B cell (primary cell): ENCODE measurements around the gene ZNF132.

Source experiments
- CTCF ChIP-seq: fragments of 200-600 bp; IDR thresholded peaks from one replicate; pipeline ENCODE4 v1.8.0; 2022; ENCODE audit warnings: antibody characterized with exemption, mild to moderate bottlenecking
- EZH2 ChIP-seq: IDR thresholded peaks from 2 replicates; pipeline ENCODE4 v1.6.1; 2012; ENCODE audit warnings: borderline replicate concordance, low read depth, mild to moderate bottlenecking, moderate library complexity, low read length; ENCODE audit not compliant: insufficient read depth, poor library complexity, severe bottlenecking

GRCh38 chr19:58466089-58466759 is 26.3 kb upstream of the ZNF132 start:
- TF ChIP-seq CTCF (no peak), EZH2 (no peak)
